H1 (cell line): ENCODE measurements around the gene PHOX2A.

Source experiments
- CTCF ChIP-seq, 3 experiments: IDR thresholded peaks; 1 replicate in 2 of 3; 2 replicates in 1 of 3; pipeline versions ENCODE4 v1.5.1 to v1.6.1; 2011; ENCODE audit warnings: low read length in 3 of 3, mild to moderate bottlenecking in 3 of 3, inconsistent platforms in 2 of 3, low read depth in 1 of 3, moderate library complexity in 1 of 3; ENCODE audit not compliant: insufficient read depth in 1 of 3; ENCODE audit errors: control extremely low read depth in 1 of 3
- EP300 ChIP-seq, 2 experiments: IDR thresholded peaks; 1 replicate in 1 of 2; 2 replicates in 1 of 2; pipeline ENCODE4 v1.6.1; 2011 to 2012; ENCODE audit warnings: low read depth in 2 of 2, low read length in 2 of 2, mild to moderate bottlenecking in 2 of 2, borderline replicate concordance in 1 of 2, inconsistent platforms in 1 of 2, moderate library complexity in 1 of 2
- JUND ChIP-seq: IDR thresholded peaks from 2 replicates; pipeline ENCODE4 v1.6.1; 2011; ENCODE audit warnings: mild to moderate bottlenecking, improper control_type of control experiment, low read length
- KDM5A ChIP-seq: fragments of 200-600 bp; IDR thresholded peaks from 2 replicates; pipeline ENCODE4 v1.7.1; 2012; ENCODE audit warnings: mild to moderate bottlenecking, low read length, inconsistent platforms, mixed read lengths
- MAX ChIP-seq: IDR thresholded peaks from 2 replicates; pipeline ENCODE4 v1.6.1; 2012; ENCODE audit warnings: inconsistent platforms
- POLR2AphosphoS5 ChIP-seq: IDR thresholded peaks from 2 replicates; pipeline ENCODE4 v1.6.1; 2011; ENCODE audit warnings: low read depth, low read length
- RAD21 ChIP-seq, 2 experiments: IDR thresholded peaks in 1 of 2; conservative IDR thresholded peaks in 1 of 2; 2 replicates each; pipeline ENCODE4 v1.6.1; 2011; ENCODE audit warnings: low read depth in 2 of 2, low read length in 2 of 2, improper control_type of control experiment in 1 of 2, inconsistent platforms in 1 of 2, mild to moderate bottlenecking in 1 of 2, moderate library complexity in 1 of 2
- SAP30 ChIP-seq: fragments of 300-600 bp; sonication (generic); IDR thresholded peaks from 2 replicates; pipeline ENCODE4 v1.7.1; 2012; ENCODE audit warnings: low read length, moderate library complexity, mild to moderate bottlenecking, inconsistent platforms; ENCODE audit not compliant: insufficient read depth, insufficient replicate concordance

GRCh38 chr11:72195518-72196270, 48.3 kb downstream of the PHOX2A start:
- TF ChIP-seq POLR2AphosphoS5: no peak
- no peak for TF ChIP-seq SAP30
- no peak for TF ChIP-seq RAD21 (IDR thresholded peaks at IDR 0.05 in 1 of 2, conservative IDR thresholded peaks at IDR 0.05 in 1 of 2; ENCODE audit: low read depth in 2 of 2, low read length in 2 of 2)
- no peak for TF ChIP-seq EP300 (IDR thresholded peaks at IDR 0.05; ENCODE audit: borderline replicate concordance in 1 of 2, low read depth in 2 of 2, low read length in 2 of 2)
- no peak for TF ChIP-seq MAX
- TF ChIP-seq JUND: no peak
- no peak for TF ChIP-seq CTCF (IDR thresholded peaks at IDR 0.05; ENCODE audit: control extremely low read depth in 1 of 3, insufficient read depth in 1 of 3, low read depth in 1 of 3, low read length in 3 of 3)
- TF ChIP-seq KDM5A: no peak
